Naive thymus-derived CD4-positive, alpha-beta T cell (primary cell): ENCODE measurements around the gene CDCP2. TPM values are rescaled to one million over a fixed set of nuclear protein-coding genes. Genes with fewer than 3 reads are reported as not detected.

Experiments used
- ATAC-seq: fragments of 150-1000 bp; cut with Tn5 transposase; 2 replicates; pipeline ENCODE4 v1.10.0; 2021; ENCODE audit warnings: mild to moderate bottlenecking, moderate library complexity
- CTCF ChIA-PET: fragments of 350-600 bp; sonication (Branson Sonifier 250); formaldehyde crosslinking; loops from one replicate; lab custom pipeline; 2021; ENCODE audit warnings: antibody characterized with exemption; lab: Charles Lee
- POLR2A ChIA-PET: fragments of 350-600 bp; sonication (Branson Sonifier 250); formaldehyde crosslinking; loops from one replicate; lab custom pipeline; 2021; ENCODE audit warnings: antibody characterized with exemption, inconsistent platforms; lab: Charles Lee
- DNase-seq, 9 donors: peaks; one replicate each; pipeline versions ENCODE4 v3.0.0 to v3.0.0-alpha.2; 2020 to 2022; ENCODE audit warnings: mixed read lengths in 1 of 9
- H3K27ac ChIP-seq: one replicate; pipeline ENCODE4 v1.7.0; 2013; ENCODE audit warnings: mild to moderate bottlenecking, low read depth, low read length, moderate library complexity
- H3K27me3 ChIP-seq, 2 donors: one replicate each; pipeline ENCODE4 v1.7.0; 2013; ENCODE audit warnings: low read length in 2 of 2, mild to moderate bottlenecking in 2 of 2, moderate library complexity in 2 of 2; ENCODE audit not compliant: control insufficient read depth in 2 of 2, insufficient read depth in 2 of 2
- H3K36me3 ChIP-seq, 3 experiments: 1 replicate in 2 of 3; 2 replicates in 1 of 3; pipeline ENCODE4 v1.7.0; 2013; ENCODE audit warnings: low read length in 3 of 3, mild to moderate bottlenecking in 3 of 3, moderate library complexity in 1 of 3; ENCODE audit not compliant: insufficient read depth in 3 of 3, control insufficient read depth in 2 of 3
- H3K4me1 ChIP-seq, 2 donors: one replicate each; pipeline ENCODE4 v1.7.0; 2013; ENCODE audit warnings: low read length in 2 of 2, mild to moderate bottlenecking in 2 of 2, moderate library complexity in 1 of 2; ENCODE audit not compliant: control insufficient read depth in 2 of 2, insufficient read depth in 2 of 2
- H3K4me3 ChIP-seq: 2 replicates; pipeline ENCODE4 v1.7.0; 2013; ENCODE audit warnings: mild to moderate bottlenecking, low read length
- H3K9me3 ChIP-seq, 3 experiments: 1 replicate in 2 of 3; 2 replicates in 1 of 3; pipeline ENCODE4 v1.7.0; 2013; ENCODE audit warnings: low read length in 3 of 3; ENCODE audit not compliant: control insufficient read depth in 2 of 3
- H3K27ac Mint-ChIP-seq, 9 donors: one replicate each; pipeline ENCODE4 v1.8.0; 2020 to 2022; ENCODE audit warnings: mixed read lengths in 9 of 9, mild to moderate bottlenecking in 8 of 9, moderate library complexity in 5 of 9, inconsistent platforms in 2 of 9
- H3K27me3 Mint-ChIP-seq, 5 donors: one replicate each; pipeline ENCODE4 v1.8.0; 2021 to 2022; ENCODE audit warnings: mixed read lengths in 5 of 5, mild to moderate bottlenecking in 1 of 5
- H3K36me3 Mint-ChIP-seq, 5 donors: one replicate each; pipeline ENCODE4 v1.8.0; 2020 to 2022; ENCODE audit warnings: mixed read lengths in 5 of 5, mild to moderate bottlenecking in 3 of 5, inconsistent platforms in 1 of 5
- H3K4me1 Mint-ChIP-seq, 7 donors: one replicate each; pipeline ENCODE4 v1.8.0; 2020 to 2022; ENCODE audit warnings: mixed read lengths in 7 of 7, mild to moderate bottlenecking in 3 of 7, inconsistent platforms in 1 of 7
- H3K4me3 Mint-ChIP-seq, 10 donors: one replicate each; pipeline ENCODE4 v1.8.0; 2020 to 2022; ENCODE audit warnings: mild to moderate bottlenecking in 10 of 10, mixed read lengths in 10 of 10, moderate library complexity in 6 of 10, inconsistent platforms in 2 of 10
- H3K9me3 Mint-ChIP-seq, 11 donors: one replicate each; pipeline ENCODE4 v1.8.0; 2020 to 2022; ENCODE audit warnings: mixed read lengths in 11 of 11, mild to moderate bottlenecking in 4 of 11, inconsistent platforms in 1 of 11, moderate library complexity in 1 of 11
- intact Hi-C, 2 donors: fragments of 100-400 bp; cut with micrococcal nuclease; formaldehyde crosslinking; loops; one replicate each; pipeline ENCODE4 v1.15.1; 2023
- polyA plus RNA-seq, 2 donors: library from polyadenylated mRNA; unstranded; fragments of 300-500 nt; fragmentation: Illumina TruSeq; gene quantifications; one replicate each; pipeline ENCODE4 v1.2.3, GENCODE V29; 2021
- total RNA-seq, 6 experiments: library from RNA in 5 of 6; stranded (reverse) in 5 of 6; gene quantifications; 1 replicate in 5 of 6; 2 replicates in 1 of 6; pipeline ENCODE4 v1.2.3 and lab custom pipeline; 2021 to 2026

CDCP2 gene
- total and polyA plus RNA-seq, 7 experiments from 2014 or later, result 0.22 to 0.30 TPM; not detected in 5

DNA sequence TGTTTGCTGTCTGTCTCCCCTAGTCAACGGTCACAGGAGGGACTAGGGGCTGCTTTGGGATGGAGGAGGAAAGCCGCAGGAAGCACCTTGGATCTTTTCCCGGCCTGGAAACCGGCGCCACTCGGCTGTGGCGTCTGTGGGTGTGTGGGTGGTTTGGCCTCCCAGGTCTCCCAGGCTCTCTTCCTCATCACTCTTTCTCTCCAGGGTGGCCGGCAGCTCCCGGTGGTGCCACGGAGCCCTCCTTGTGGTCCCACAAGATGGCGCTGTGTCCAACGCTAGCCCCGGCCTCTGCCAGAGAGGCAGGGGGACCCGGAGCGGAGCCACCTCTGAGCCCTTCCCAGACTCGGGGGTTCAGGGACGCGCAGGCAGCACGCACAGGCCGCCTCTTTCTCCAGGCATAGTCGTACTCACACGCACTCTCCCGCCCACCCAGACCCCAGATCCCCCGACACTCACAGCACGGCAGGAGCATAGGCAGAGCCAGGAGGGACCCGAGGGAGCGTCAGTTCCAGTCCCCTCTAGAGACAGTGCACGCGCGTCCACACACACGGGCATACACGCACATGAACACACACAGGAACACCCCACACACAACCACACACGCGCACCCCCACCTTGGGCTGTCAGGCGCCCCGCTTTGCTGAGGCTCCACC, 31.2 kb downstream of the CDCP2 start:
- intact Hi-C loops, result loop anchor here (1.0 to 5.0 kb wide), 5 partner anchors 49 to 689 kb away; no protein-coding TSS in a partner anchor
- Histone ChIP-seq H3K4me1 (no peaks in the 10 kb centered on the region), H3K9me3 (no peaks in the 10 kb centered on the region), H3K36me3 (no peaks in the 10 kb centered on the region), H3K27me3 (no peaks in the 10 kb centered on the region), H3K27ac (no peak overlapping the region), H3K4me3 (no peak overlapping the region)
- ChIA-PET CTCF (interaction anchor here (1.0 kb wide), 1 partner anchor 366 kb away, joined by 3 read pairs; no protein-coding TSS in a partner anchor), POLR2A (no interaction called here)
- peak overlapping the region in 8 of 10 donors; percentile 39 to 74 (median 68) for H3K4me3 Mint-ChIP-seq
- H3K9me3 Mint-ChIP-seq, result no peaks in the 10 kb centered on the region
- H3K36me3 Mint-ChIP-seq, result no peaks in the 10 kb centered on the region
- DNase-seq (peak; percentile 42 to 75 (median 60)), ATAC-seq (peak; percentile 81)
- peak overlapping the region in 2 of 9 donors; percentile 14 to 67 for H3K27ac Mint-ChIP-seq
- H3K4me1 Mint-ChIP-seq, result peaks cover 0 to 13% (median 6%) of the 10 kb centered on the region in 7 donors
- peaks cover 0 to 7% (median 0%) of the 10 kb centered on the region in 5 donors for H3K27me3 Mint-ChIP-seq

GRCh38 chr1:54120698-54121481, 31.9 kb downstream of the CDCP2 start:
- H3K36me3 Mint-ChIP-seq, result no peaks in the 10 kb centered on the region
- intact Hi-C loops, result loop anchor here (1.0 to 5.0 kb wide), 5 partner anchors 49 to 689 kb away; no protein-coding TSS in a partner anchor
- H3K4me3 Mint-ChIP-seq, result no peak overlapping the region
- H3K9me3 ChIP-seq, result no peaks in the 10 kb centered on the region
- DNase-seq (no peak), ATAC-seq (no peak)
- ChIA-PET POLR2A (no interaction called here), CTCF (interaction anchor here (0.6 to 1.0 kb wide), 3 partner anchors 307 to 370 kb away, joined by 3 read pairs; no protein-coding TSS in a partner anchor)
- H3K4me3 ChIP-seq, result no peak overlapping the region
- H3K36me3 ChIP-seq, result no peaks in the 10 kb centered on the region
- no peak overlapping the region for H3K27ac Mint-ChIP-seq
- no peaks in the 10 kb centered on the region for H3K4me1 ChIP-seq
- peaks cover 0 to 7% (median 0%) of the 10 kb centered on the region in 5 donors for H3K27me3 Mint-ChIP-seq
- peaks cover 0 to 13% (median 6%) of the 10 kb centered on the region in 7 donors for H3K4me1 Mint-ChIP-seq
- no peaks in the 10 kb centered on the region for H3K9me3 Mint-ChIP-seq
- H3K27ac ChIP-seq, result no peak overlapping the region
- H3K27me3 ChIP-seq, result no peaks in the 10 kb centered on the region

GRCh38 chr1:54120018-54120697, 32.6 kb downstream of the CDCP2 start:
- ChIA-PET POLR2A (no interaction called here), CTCF (interaction anchor here (0.8 kb wide), 1 partner anchor 371 kb away, joined by 3 read pairs; no protein-coding TSS in a partner anchor)
- no peak overlapping the region for H3K4me3 Mint-ChIP-seq
- H3K4me1 ChIP-seq, result no peaks in the 10 kb centered on the region
- no peaks in the 10 kb centered on the region for H3K9me3 ChIP-seq
- no peak overlapping the region for H3K27ac ChIP-seq
- ATAC-seq (no peak), DNase-seq (no peak)
- intact Hi-C loops, result loop anchor here in 1 of 2 donors (5.0 kb wide), 1 partner anchor 48 kb away; no protein-coding TSS in a partner anchor
- peaks cover 0 to 13% (median 6%) of the 10 kb centered on the region in 7 donors for H3K4me1 Mint-ChIP-seq
- no peak overlapping the region for H3K4me3 ChIP-seq
- no peaks in the 10 kb centered on the region for H3K27me3 ChIP-seq
- H3K9me3 Mint-ChIP-seq, result no peaks in the 10 kb centered on the region
- H3K27ac Mint-ChIP-seq, result no peak overlapping the region
- no peaks in the 10 kb centered on the region for H3K36me3 Mint-ChIP-seq
- H3K36me3 ChIP-seq, result no peaks in the 10 kb centered on the region
- peaks cover 0 to 7% (median 0%) of the 10 kb centered on the region in 5 donors for H3K27me3 Mint-ChIP-seq

DNA sequence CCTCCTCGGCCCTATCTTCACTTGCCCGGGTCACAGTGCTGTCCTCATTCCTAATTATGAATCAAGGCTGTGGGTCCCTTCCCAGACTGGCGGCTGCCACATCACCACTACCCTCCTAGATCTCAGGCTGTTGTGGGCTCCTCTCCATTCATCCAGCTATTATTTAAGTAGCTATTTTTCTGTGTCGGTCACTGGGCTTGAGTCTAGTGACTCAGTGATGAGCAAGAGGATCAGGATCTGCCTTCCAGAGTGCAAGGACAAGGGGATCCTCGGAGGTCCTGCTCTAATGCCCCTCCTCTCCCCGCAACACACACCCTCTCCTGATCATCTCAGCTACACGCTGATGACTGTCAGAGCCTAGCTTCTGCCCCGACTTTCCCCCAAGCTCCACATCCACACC, 34.1 kb downstream of the CDCP2 start:
- Histone ChIP-seq H3K4me1 (no peaks in the 10 kb centered on the region), H3K27ac (no peak overlapping the region), H3K36me3 (no peaks in the 10 kb centered on the region), H3K4me3 (no peak overlapping the region), H3K27me3 (no peaks in the 10 kb centered on the region), H3K9me3 (no peaks in the 10 kb centered on the region)
- ChIA-PET CTCF (interaction anchor here (2.2 kb wide), 1 partner anchor 371 kb away, joined by 8 read pairs; no protein-coding TSS in a partner anchor), POLR2A (no interaction called here)
- Mint-ChIP-seq H3K27ac (no peak overlapping the region), H3K9me3 (no peaks in the 10 kb centered on the region), H3K27me3 (peaks cover 0 to 7% (median 0%) of the 10 kb centered on the region in 5 donors), H3K36me3 (no peaks in the 10 kb centered on the region), H3K4me1 (peaks cover 0 to 13% (median 6%) of the 10 kb centered on the region in 7 donors), H3K4me3 (no peak overlapping the region)
- no peak for DNase-seq
- ATAC-seq, result no peak
- intact Hi-C loops, result no loop called here

- Mint-ChIP-seq H3K4me3 (no peak overlapping the region), H3K9me3 (no peaks in the 10 kb centered on the region), H3K27me3 (peaks cover 0 to 6% (median 0%) of the 10 kb centered on the region in 5 donors), H3K36me3 (no peaks in the 10 kb centered on the region), H3K4me1 (peaks cover 0 to 13% (median 6%) of the 10 kb centered on the region in 7 donors), H3K27ac (no peak overlapping the region)
- H3K4me1 ChIP-seq, result no peaks in the 10 kb centered on the region
- intact Hi-C loops, result no loop called here
- no peak overlapping the region for H3K27ac ChIP-seq
- POLR2A ChIA-PET, result no interaction called here
- H3K9me3 ChIP-seq, result no peaks in the 10 kb centered on the region
- no peaks in the 10 kb centered on the region for H3K36me3 ChIP-seq
- H3K27me3 ChIP-seq, result no peaks in the 10 kb centered on the region
- DNase-seq (no peak), ATAC-seq (no peak)
- CTCF ChIA-PET, result interaction anchor here (2.2 kb wide), 1 partner anchor 372 kb away, joined by 8 read pairs; no protein-coding TSS in a partner anchor
- H3K4me3 ChIP-seq, result no peak overlapping the region
Observed at GRCh38 chr1:54117815-54118563, 34.8 kb downstream of the CDCP2 start.

- no peak overlapping the region for H3K4me3 ChIP-seq
- no peaks in the 10 kb centered on the region for H3K4me1 ChIP-seq
- H3K27me3 Mint-ChIP-seq, result no peaks in the 10 kb centered on the region
- no peak overlapping the region for H3K27ac ChIP-seq
- H3K9me3 Mint-ChIP-seq, result no peaks in the 10 kb centered on the region
- H3K36me3 ChIP-seq, result no peaks in the 10 kb centered on the region
- no peak for DNase-seq
- no peak for ATAC-seq
- no peaks in the 10 kb centered on the region for H3K36me3 Mint-ChIP-seq
- intact Hi-C loops, result no loop called here
- no peaks in the 10 kb centered on the region for H3K9me3 ChIP-seq
- H3K4me3 Mint-ChIP-seq, result no peak overlapping the region
- H3K4me1 Mint-ChIP-seq, result no peaks in the 10 kb centered on the region
- ChIA-PET CTCF (interaction anchor here (0.6 to 1.1 kb wide), 2 partner anchors 373 to 374 kb away, joined by 3 to 4 read pairs; no protein-coding TSS in a partner anchor), POLR2A (no interaction called here)
- H3K27ac Mint-ChIP-seq, result no peak overlapping the region
- no peaks in the 10 kb centered on the region for H3K27me3 ChIP-seq
Observed at GRCh38 chr1:54115520-54115919, 37.3 kb downstream of the CDCP2 start.
